Naive thymus-derived CD8-positive, alpha-beta T cell (primary cell): ENCODE measurements around the gene ESR2. TPM values are rescaled to one million over a fixed set of nuclear protein-coding genes. Genes with fewer than 3 reads are reported as not detected.

Experiments
- ATAC-seq, 2 donors: fragments of 150-1000 bp; cut with Tn5 transposase in 1 of 2; sonication (Bioruptor Pico), chemical (Tn5 transposase) in 1 of 2; 1 replicate in 1 of 2; 2 replicates in 1 of 2; pipeline ENCODE4 v1.10.0; 2021; ENCODE audit warnings: mild to moderate bottlenecking in 2 of 2, moderate library complexity in 2 of 2
- POLR2A ChIA-PET: fragments of 350-600 bp; sonication (Branson Sonifier 250); formaldehyde crosslinking; loops from one replicate; lab custom pipeline; 2021; ENCODE audit warnings: antibody characterized with exemption; lab: Charles Lee
- DNase-seq, 10 donors: peaks; one replicate each; pipeline versions ENCODE4 v3.0.0 to v3.0.0-alpha.2; 2020 to 2022
- H3K27ac Mint-ChIP-seq, 10 donors: one replicate each; pipeline ENCODE4 v1.8.0; 2020 to 2022; ENCODE audit warnings: mild to moderate bottlenecking in 10 of 10, mixed read lengths in 10 of 10, moderate library complexity in 4 of 10, inconsistent platforms in 1 of 10
- H3K27me3 Mint-ChIP-seq, 5 donors: one replicate each; pipeline ENCODE4 v1.8.0; 2021 to 2022; ENCODE audit warnings: mixed read lengths in 5 of 5
- H3K36me3 Mint-ChIP-seq, 3 donors: one replicate each; pipeline ENCODE4 v1.8.0; 2020 to 2022; ENCODE audit warnings: mixed read lengths in 3 of 3, mild to moderate bottlenecking in 2 of 3, inconsistent platforms in 1 of 3
- H3K4me1 Mint-ChIP-seq, 4 donors: one replicate each; pipeline ENCODE4 v1.8.0; 2021 to 2022; ENCODE audit warnings: mixed read lengths in 4 of 4
- H3K4me3 Mint-ChIP-seq, 10 donors: one replicate each; pipeline ENCODE4 v1.8.0; 2020 to 2022; ENCODE audit warnings: mild to moderate bottlenecking in 10 of 10, mixed read lengths in 10 of 10, moderate library complexity in 6 of 10, inconsistent platforms in 1 of 10
- H3K9me3 Mint-ChIP-seq, 9 donors: one replicate each; pipeline ENCODE4 v1.8.0; 2020 to 2022; ENCODE audit warnings: mixed read lengths in 9 of 9, mild to moderate bottlenecking in 3 of 9, inconsistent platforms in 1 of 9, moderate library complexity in 1 of 9
- polyA plus RNA-seq, 3 donors: library from polyadenylated mRNA; unstranded; fragments of 300-500 nt; fragmentation: Illumina TruSeq; gene quantifications; one replicate each; pipeline ENCODE4 v1.2.3, GENCODE V29; 2021
- total RNA-seq, 8 experiments: library from RNA in 2 of 8; stranded (reverse) in 2 of 8; gene quantifications; one replicate each; pipeline ENCODE4 v1.2.3 and lab custom pipeline; 2021 to 2026

Gene ESR2
- total and polyA plus RNA-seq, 5 experiments from 2014 or later, result 0.16 to 0.41 (median 0.29) TPM; not detected in 2

DNA sequence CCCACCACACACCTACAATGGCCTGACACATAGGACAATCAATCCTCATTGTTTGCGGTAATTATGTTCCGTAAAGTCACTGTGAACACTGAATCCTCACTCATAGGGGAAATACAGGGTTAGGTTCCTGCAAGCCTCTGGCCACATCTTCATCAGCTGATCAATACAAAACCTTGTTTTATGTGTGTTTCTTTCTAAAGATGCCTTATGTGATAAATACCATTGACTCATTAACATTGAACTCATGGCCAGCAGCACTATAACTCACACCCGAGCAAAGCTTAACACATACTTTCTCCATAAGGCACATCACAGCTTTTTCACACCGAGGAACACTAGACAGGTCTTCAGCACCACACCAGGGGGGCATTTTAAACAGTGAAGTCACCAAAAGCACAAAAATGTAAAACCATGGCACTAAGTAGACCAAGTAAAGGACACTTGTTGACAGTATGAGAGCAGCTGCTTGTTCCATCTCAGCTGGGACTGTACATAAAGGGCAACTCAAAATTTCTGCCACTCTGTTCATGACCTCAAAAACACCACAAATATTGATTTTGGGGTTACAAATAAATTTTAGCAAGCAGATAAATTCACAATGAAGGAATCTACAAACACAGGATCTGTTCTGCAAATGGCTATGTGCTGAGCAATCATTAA, 60.5 kb downstream of the ESR2 start:
- Mint-ChIP-seq H3K36me3 (peaks cover 0 to 6% (median 0%) of the 10 kb centered on the region in 3 donors), H3K27me3 (no peaks in the 10 kb centered on the region), H3K4me3 (no peak overlapping the region), H3K27ac (peak overlapping the region in 3 of 10 donors; percentile 31 to 87 (median 36)), H3K9me3 (no peaks in the 10 kb centered on the region), H3K4me1 (peaks cover 0 to 45% (median under 1%) of the 10 kb centered on the region in 4 donors)
- POLR2A ChIA-PET, result no interaction called here
- ATAC-seq, result no peak
- DNase-seq, result no peak

- POLR2A ChIA-PET, result no interaction called here
- ATAC-seq (no peak), DNase-seq (no peak)
- H3K9me3 Mint-ChIP-seq, result no peaks in the 10 kb centered on the region
- no peaks in the 10 kb centered on the region for H3K27me3 Mint-ChIP-seq
- peaks cover 0 to 14% (median 0%) of the 10 kb centered on the region in 3 donors for H3K36me3 Mint-ChIP-seq
- H3K4me1 Mint-ChIP-seq, result peaks cover 0 to 41% (median 0%) of the 10 kb centered on the region in 4 donors
- H3K27ac Mint-ChIP-seq, result peak overlapping the region in 2 of 10 donors; percentile 32 to 58
- H3K4me3 Mint-ChIP-seq, result no peak overlapping the region
Measured at GRCh38 chr14:64232944-64233343, 61.2 kb downstream of the ESR2 start.

- Mint-ChIP-seq H3K9me3 (no peaks in the 10 kb centered on the region), H3K36me3 (peaks cover 0 to 20% (median under 1%) of the 10 kb centered on the region in 3 donors), H3K4me1 (peaks cover 0 to 38% (median 0%) of the 10 kb centered on the region in 4 donors), H3K27ac (peak overlapping the region in 3 of 10 donors; percentile 1 to 58 (median 32)), H3K4me3 (no peak overlapping the region), H3K27me3 (no peaks in the 10 kb centered on the region)
- POLR2A ChIA-PET, result no interaction called here
- ATAC-seq, result no peak
- DNase-seq, result no peak
Measured at GRCh38 chr14:64232095-64232838, 61.9 kb downstream of the ESR2 start.

DNA sequence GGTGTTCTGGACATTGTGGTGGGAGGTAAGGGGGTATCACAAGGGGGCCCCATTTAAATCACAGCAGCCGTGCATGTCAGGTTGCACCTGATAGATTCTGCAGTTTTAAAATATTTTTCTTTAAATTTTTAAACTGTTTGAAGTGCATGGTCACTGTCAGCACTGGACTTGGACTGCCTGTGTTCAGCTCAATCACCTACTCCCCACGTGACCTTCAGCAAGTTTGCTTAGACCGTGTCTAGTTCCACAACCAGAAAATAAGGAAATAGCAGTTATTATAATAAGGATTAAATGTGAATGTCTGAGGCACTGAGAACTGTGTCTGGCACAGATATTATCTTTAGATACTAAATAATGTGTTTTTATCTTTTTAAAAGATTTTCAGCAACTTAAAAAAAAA, 64.7 kb downstream of the ESR2 start:
- ATAC-seq (no peak), DNase-seq (no peak)
- peak overlapping the region in 2 of 10 donors; percentile 21 to 37 for H3K27ac Mint-ChIP-seq
- no peak overlapping the region for H3K4me3 Mint-ChIP-seq
- no peaks in the 10 kb centered on the region for H3K27me3 Mint-ChIP-seq
- peaks cover 0 to 36% (median 6%) of the 10 kb centered on the region in 3 donors for H3K36me3 Mint-ChIP-seq
- no peaks in the 10 kb centered on the region for H3K9me3 Mint-ChIP-seq
- POLR2A ChIA-PET, result no interaction called here
- peaks cover 0 to 14% (median 0%) of the 10 kb centered on the region in 4 donors for H3K4me1 Mint-ChIP-seq

GRCh38 chr14:64227856-64228255, 66.3 kb downstream of the ESR2 start:
- Mint-ChIP-seq H3K4me1 (peaks cover 0 to 8% (median 0%) of the 10 kb centered on the region in 4 donors), H3K27ac (no peak overlapping the region), H3K9me3 (no peaks in the 10 kb centered on the region), H3K4me3 (no peak overlapping the region), H3K27me3 (no peaks in the 10 kb centered on the region), H3K36me3 (peaks cover 0 to 52% (median 16%) of the 10 kb centered on the region in 3 donors)
- no peak for DNase-seq
- no peak for ATAC-seq
- POLR2A ChIA-PET, result no interaction called here

DNA sequence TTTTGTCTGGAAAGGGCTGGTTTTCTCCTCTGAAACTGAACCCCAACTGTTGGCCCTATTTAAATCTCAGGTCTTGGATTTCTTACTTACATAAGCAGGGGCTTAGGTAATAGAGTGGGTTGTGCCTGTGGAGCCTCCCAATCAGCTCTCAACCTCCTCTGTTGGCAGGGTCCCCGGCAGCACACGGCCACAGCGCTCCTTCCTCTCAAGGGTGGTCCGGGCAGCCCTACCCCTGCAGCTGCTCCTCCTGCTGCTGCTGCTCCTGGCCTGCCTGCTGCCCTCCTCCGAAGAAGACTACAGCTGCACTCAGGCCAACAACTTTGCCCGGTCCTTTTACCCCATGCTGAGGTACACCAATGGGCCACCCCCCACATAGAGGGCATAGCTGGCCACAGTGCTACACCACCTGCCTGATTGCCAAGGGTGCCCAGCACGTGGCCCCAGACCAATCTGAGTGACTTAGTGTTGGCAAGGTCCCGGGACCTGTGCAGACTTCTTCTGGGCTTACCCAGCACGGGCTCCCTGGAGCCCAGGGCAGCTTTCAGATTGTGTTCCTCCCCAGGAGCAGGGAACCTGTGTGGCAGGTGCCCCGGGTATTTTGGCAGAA, 68.9 kb downstream of the ESR2 start:
- ATAC-seq (no peak), DNase-seq (no peak)
- H3K4me1 Mint-ChIP-seq, result peaks cover 0 to 15% (median 0%) of the 10 kb centered on the region in 4 donors

GRCh38 chr14:64221391-64222003, 72.7 kb downstream of the ESR2 start:
- H3K27me3 Mint-ChIP-seq, result no peaks in the 10 kb centered on the region
- POLR2A ChIA-PET, result no interaction called here
- no peak for DNase-seq
- no peak overlapping the region for H3K4me3 Mint-ChIP-seq
- ATAC-seq, result no peak
- H3K36me3 Mint-ChIP-seq, result peaks cover 0 to 84% (median 33%) of the 10 kb centered on the region in 3 donors
- H3K9me3 Mint-ChIP-seq, result no peaks in the 10 kb centered on the region
- peak overlapping the region in 1 of 10 donors; percentile 14 for H3K27ac Mint-ChIP-seq
- H3K4me1 Mint-ChIP-seq, result peaks cover 0 to 19% (median 0%) of the 10 kb centered on the region in 4 donors

More for the DNA sequence above, 68.9 kb downstream of the ESR2 start:
- peaks cover 0 to 71% (median 22%) of the 10 kb centered on the region in 3 donors for H3K36me3 Mint-ChIP-seq
- POLR2A ChIA-PET, result interaction anchor here (1.3 kb wide), 1 partner anchor 12 kb away, joined by 4 read pairs; no protein-coding TSS in a partner anchor
- H3K27me3 Mint-ChIP-seq, result no peaks in the 10 kb centered on the region
- no peak overlapping the region for H3K4me3 Mint-ChIP-seq
- no peaks in the 10 kb centered on the region for H3K9me3 Mint-ChIP-seq
- H3K27ac Mint-ChIP-seq, result peak overlapping the region in 1 of 10 donors; percentile 4

GRCh38 chr14:64220466-64220865, 73.7 kb downstream of the ESR2 start:
- Mint-ChIP-seq H3K4me1 (peaks cover 0 to 19% (median 0%) of the 10 kb centered on the region in 4 donors), H3K27me3 (no peaks in the 10 kb centered on the region), H3K9me3 (no peaks in the 10 kb centered on the region), H3K4me3 (no peak overlapping the region), H3K27ac (no peak overlapping the region), H3K36me3 (peaks cover 0 to 91% (median 42%) of the 10 kb centered on the region in 3 donors)
- POLR2A ChIA-PET, result no interaction called here
- DNase-seq (no peak), ATAC-seq (no peak)

DNA sequence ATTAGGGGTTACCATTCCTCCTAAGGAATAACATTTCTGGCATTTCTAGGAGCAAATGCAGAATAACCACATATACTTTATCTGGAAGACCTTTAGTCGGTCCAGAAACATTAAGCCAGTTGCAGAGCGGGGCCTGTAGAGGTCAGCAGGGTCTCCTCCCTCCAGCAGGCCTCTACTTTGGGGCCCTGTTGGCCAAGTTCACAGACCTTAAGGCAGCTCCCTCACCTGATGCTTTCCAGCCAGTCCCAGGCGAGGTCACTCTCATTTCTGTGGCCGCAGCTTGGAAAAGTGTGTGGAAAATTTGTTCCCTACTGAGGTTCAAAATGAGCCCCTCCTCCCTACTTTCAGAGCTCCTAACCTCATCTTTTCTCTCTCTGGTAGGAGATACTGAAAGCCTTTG, 74.1 kb downstream of the ESR2 start:
- no peak for DNase-seq
- Mint-ChIP-seq H3K27ac (no peak overlapping the region), H3K27me3 (no peaks in the 10 kb centered on the region), H3K4me1 (peaks cover 0 to 19% (median 0%) of the 10 kb centered on the region in 4 donors), H3K36me3 (peaks cover 0 to 91% (median 46%) of the 10 kb centered on the region in 3 donors), H3K9me3 (no peaks in the 10 kb centered on the region), H3K4me3 (no peak overlapping the region)
- ATAC-seq, result no peak
- POLR2A ChIA-PET, result no interaction called here

- Mint-ChIP-seq H3K27me3 (no peaks in the 10 kb centered on the region), H3K27ac (no peak overlapping the region), H3K36me3 (peaks cover 0 to 92% (median 41%) of the 10 kb centered on the region in 3 donors), H3K9me3 (no peaks in the 10 kb centered on the region), H3K4me1 (peaks cover 0 to 19% (median 0%) of the 10 kb centered on the region in 4 donors), H3K4me3 (no peak overlapping the region)
- POLR2A ChIA-PET, result interaction anchor here (0.6 kb wide), 1 partner anchor 822 kb away, joined by 3 read pairs; no protein-coding TSS in a partner anchor
- no peak for DNase-seq
- ATAC-seq, result no peak
Measured at GRCh38 chr14:64218344-64219240, 75.6 kb downstream of the ESR2 start.

DNA sequence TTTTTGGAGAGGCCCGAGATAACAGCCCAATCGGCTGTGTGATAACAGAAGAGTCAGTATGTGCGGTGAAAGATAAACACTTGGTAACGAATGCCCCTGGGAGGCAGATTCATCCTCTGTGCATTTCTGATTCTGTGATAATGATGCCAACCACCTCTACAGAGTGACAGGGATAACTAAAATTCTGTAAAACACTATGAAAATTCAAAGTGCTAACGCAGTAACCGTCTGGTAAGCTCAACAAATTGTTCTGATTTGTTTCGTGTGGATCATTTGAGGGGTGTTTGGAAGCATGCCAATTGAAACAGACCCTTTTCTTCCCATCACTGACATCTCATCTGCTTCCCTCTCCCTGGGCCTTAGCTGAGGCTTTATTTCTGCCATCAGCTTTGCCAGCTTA, 76.3 kb downstream of the ESR2 start:
- ATAC-seq (no peak), DNase-seq (no peak)
- POLR2A ChIA-PET, result no interaction called here
- Mint-ChIP-seq H3K27me3 (no peaks in the 10 kb centered on the region), H3K4me3 (no peak overlapping the region), H3K4me1 (peaks cover 0 to 17% (median 0%) of the 10 kb centered on the region in 4 donors), H3K9me3 (no peaks in the 10 kb centered on the region), H3K27ac (no peak overlapping the region), H3K36me3 (peaks cover 0 to 92% (median 42%) of the 10 kb centered on the region in 3 donors)
